Measurements from ENCODE around the gene SLK. TPM values are rescaled to one million over a fixed set of nuclear protein-coding genes. Genes with fewer than 3 reads are reported as not detected.

Gene SLK
- total RNA-seq, 1 donor from 2014 or later = 42.7 TPM

- Histone ChIP-seq H3K4me1 (peaks cover 14% of the 10 kb centered on the region), H2AFZ (replicated peaks) (no peak overlapping the region), H4K20me1 (ENCODE audit: low read depth) (no peaks in the 10 kb centered on the region), H3K4me3 (no peak overlapping the region), H3K4me2 (no peak overlapping the region), H3K36me3 (no peaks in the 10 kb centered on the region), H3K27ac (no peak overlapping the region), H3F3A (ENCODE audit: low read depth) (peaks cover 4% of the 10 kb centered on the region), H3K9me3 (ENCODE audit: low read depth) (no peaks in the 10 kb centered on the region), H3K27me3 (no peaks in the 10 kb centered on the region), H3K79me2 (ENCODE audit: low read depth) (no peaks in the 10 kb centered on the region), H3K9ac (no peak overlapping the region)
- Mint-ChIP-seq H3K4me3 (no peak overlapping the region), H3K9me3 (no peaks in the 10 kb centered on the region), H3K27me3 (ENCODE audit: insufficient read depth, low read depth) (no peaks in the 10 kb centered on the region), H3K36me3 (peaks cover 11% of the 10 kb centered on the region), H3K4me1 (peaks cover 5% of the 10 kb centered on the region), H3K27ac (no peak overlapping the region)
- peak; percentile 61 for DNase-seq (ENCODE audit: low spot score)
- TF ChIP-seq EZH2 (IDR thresholded peaks at IDR 0.05) (no peak), CTCF (IDR thresholded peaks at IDR 0.05) (peak; percentile 59)
Observed at GRCh38 chr10:104028146-104028545, 61.2 kb downstream of the SLK start.

GRCh38 chr10:104028823-104029520, 62.0 kb downstream of the SLK start:
- Histone ChIP-seq H3K4me1 (peaks cover 14% of the 10 kb centered on the region), H2AFZ (replicated peaks) (no peak overlapping the region), H3K27me3 (no peaks in the 10 kb centered on the region), H3K36me3 (no peaks in the 10 kb centered on the region), H4K20me1 (ENCODE audit: low read depth) (no peaks in the 10 kb centered on the region), H3F3A (ENCODE audit: low read depth) (peaks cover 4% of the 10 kb centered on the region), H3K9ac (no peak overlapping the region), H3K4me3 (no peak overlapping the region), H3K79me2 (ENCODE audit: low read depth) (no peaks in the 10 kb centered on the region), H3K4me2 (no peak overlapping the region), H3K9me3 (ENCODE audit: low read depth) (no peaks in the 10 kb centered on the region), H3K27ac (no peak overlapping the region)
- Mint-ChIP-seq H3K27me3 (ENCODE audit: insufficient read depth, low read depth) (no peaks in the 10 kb centered on the region), H3K4me1 (peaks cover 5% of the 10 kb centered on the region), H3K27ac (no peak overlapping the region), H3K36me3 (peaks cover 7% of the 10 kb centered on the region), H3K4me3 (no peak overlapping the region), H3K9me3 (no peaks in the 10 kb centered on the region)
- no peak for TF ChIP-seq CTCF (IDR thresholded peaks at IDR 0.05)
- no peak for TF ChIP-seq EZH2 (IDR thresholded peaks at IDR 0.05)
- no peak for DNase-seq (ENCODE audit: low spot score)

DNA sequence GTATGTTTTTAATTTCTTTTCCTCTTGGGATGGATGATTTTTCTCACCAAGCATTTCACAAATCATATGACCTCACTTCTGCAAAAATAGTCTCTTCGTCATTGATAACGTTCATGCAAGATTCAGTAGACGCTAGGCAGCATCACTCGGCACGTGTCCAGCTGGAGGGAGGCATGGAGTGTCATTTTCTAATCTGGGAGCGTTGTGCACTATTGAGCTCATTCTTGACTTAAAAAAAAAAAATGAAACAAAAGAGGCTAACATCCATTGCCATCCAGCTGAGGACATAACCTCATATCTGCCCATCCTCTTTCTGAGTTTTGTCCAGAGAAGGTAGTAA, 62.6 kb downstream of the SLK start:
- Histone ChIP-seq H3K4me3 (no peak overlapping the region), H3K4me1 (peaks cover 17% of the 10 kb centered on the region), H4K20me1 (ENCODE audit: low read depth) (no peaks in the 10 kb centered on the region), H3F3A (ENCODE audit: low read depth) (peaks cover 4% of the 10 kb centered on the region), H3K4me2 (no peak overlapping the region), H3K9me3 (ENCODE audit: low read depth) (no peaks in the 10 kb centered on the region), H3K27me3 (no peaks in the 10 kb centered on the region), H3K27ac (no peak overlapping the region), H3K36me3 (no peaks in the 10 kb centered on the region), H3K79me2 (ENCODE audit: low read depth) (no peaks in the 10 kb centered on the region), H3K9ac (no peak overlapping the region), H2AFZ (replicated peaks) (no peak overlapping the region)
- Mint-ChIP-seq H3K27ac (no peak overlapping the region), H3K27me3 (ENCODE audit: insufficient read depth, low read depth) (no peaks in the 10 kb centered on the region), H3K4me1 (peaks cover 5% of the 10 kb centered on the region), H3K4me3 (no peak overlapping the region), H3K9me3 (no peaks in the 10 kb centered on the region), H3K36me3 (peaks cover 6% of the 10 kb centered on the region)
- TF ChIP-seq EZH2 (IDR thresholded peaks at IDR 0.05) (no peak), CTCF (IDR thresholded peaks at IDR 0.05) (no peak), EZH2phosphoT487 (IDR thresholded peaks at IDR 0.05) (no peak)
- no peak for DNase-seq (ENCODE audit: low spot score)

All from neural progenitor cell (in vitro differentiated cells).